RWPE2 (cell line): ENCODE measurements around the gene TRMT5.

Experiments used
- ATAC-seq: fragments of 200-7000 bp; cut with Tn5 transposase; 3 replicates; pipeline ENCODE4 v1.9.1; 2021; ENCODE audit warnings: low read depth
- DNase-seq: peaks from one replicate; pipeline ENCODE4 v3.0.0-alpha.2; 2020; ENCODE audit warnings: low spot score
- H3K27ac ChIP-seq: fragments of 450-650 bp; 2 replicates; pipeline ENCODE4 v1.5.1; 2017; ENCODE audit warnings: mild to moderate bottlenecking; ENCODE audit not compliant: poor library complexity, severe bottlenecking
- H3K27me3 ChIP-seq: fragments of 250-450 bp; sonication (Bioruptor Pico); 2 replicates; pipeline ENCODE4 v1.5.1; 2021; ENCODE audit warnings: mild to moderate bottlenecking, moderate library complexity; ENCODE audit not compliant: insufficient read depth, poor library complexity, severe bottlenecking
- H3K36me3 ChIP-seq: fragments of 250-450 bp; sonication (Bioruptor Pico); 2 replicates; pipeline ENCODE4 v1.5.1; 2020; ENCODE audit warnings: low read depth, mild to moderate bottlenecking, moderate library complexity
- H3K4me1 ChIP-seq: fragments of 250-450 bp; sonication (Bioruptor Pico); 2 replicates; pipeline ENCODE4 v1.5.1; 2021; ENCODE audit warnings: mild to moderate bottlenecking, moderate library complexity; ENCODE audit not compliant: insufficient read depth, poor library complexity, severe bottlenecking
- H3K4me3 ChIP-seq: fragments of 250-450 bp; sonication (Bioruptor Pico); 2 replicates; pipeline ENCODE4 v1.5.1; 2021; ENCODE audit warnings: mild to moderate bottlenecking, moderate library complexity; ENCODE audit not compliant: severe bottlenecking
- H3K9me3 ChIP-seq: fragments of 250-450 bp; sonication (Bioruptor Pico); 2 replicates; pipeline ENCODE4 v1.5.1; 2021; ENCODE audit warnings: mild to moderate bottlenecking, moderate library complexity; ENCODE audit not compliant: severe bottlenecking
- TF ChIP-seq, protein P1 (sequence below): fragments of 450-650 bp; IDR thresholded peaks from one replicate; pipeline ENCODE4 v1.5.1; 2017; ENCODE audit warnings: mild to moderate bottlenecking, moderate library complexity; ENCODE audit not compliant: poor library complexity, severe bottlenecking

Gene TRMT5

DNA sequence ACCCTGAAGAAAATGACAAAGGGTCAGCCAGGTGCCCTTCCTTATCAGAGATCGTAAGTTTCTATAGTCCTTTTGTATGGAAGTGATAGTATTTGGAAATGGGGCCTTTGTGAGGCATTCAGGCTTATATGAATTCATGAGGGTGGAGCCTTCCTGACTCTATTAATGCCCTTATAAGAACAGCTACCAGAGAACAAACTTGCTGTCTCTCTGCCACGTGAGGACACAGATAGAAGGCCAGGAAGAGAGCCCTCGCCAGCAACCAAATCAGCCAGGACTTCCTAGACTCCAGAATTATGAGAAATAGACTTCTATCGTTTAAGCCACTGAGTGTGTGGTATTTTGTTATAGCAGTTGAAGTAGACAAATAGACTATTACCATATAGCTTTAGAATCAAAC is 36.7 kb downstream of the TRMT5 start:
- DNase-seq (no peak), ATAC-seq (no peak)
- H3K36me3 ChIP-seq, result no peaks in the 10 kb centered on the region
- no peaks in the 10 kb centered on the region for H3K4me1 ChIP-seq
- H3K27ac ChIP-seq, result no peak overlapping the region
- TF ChIP-seq, protein P1, sequence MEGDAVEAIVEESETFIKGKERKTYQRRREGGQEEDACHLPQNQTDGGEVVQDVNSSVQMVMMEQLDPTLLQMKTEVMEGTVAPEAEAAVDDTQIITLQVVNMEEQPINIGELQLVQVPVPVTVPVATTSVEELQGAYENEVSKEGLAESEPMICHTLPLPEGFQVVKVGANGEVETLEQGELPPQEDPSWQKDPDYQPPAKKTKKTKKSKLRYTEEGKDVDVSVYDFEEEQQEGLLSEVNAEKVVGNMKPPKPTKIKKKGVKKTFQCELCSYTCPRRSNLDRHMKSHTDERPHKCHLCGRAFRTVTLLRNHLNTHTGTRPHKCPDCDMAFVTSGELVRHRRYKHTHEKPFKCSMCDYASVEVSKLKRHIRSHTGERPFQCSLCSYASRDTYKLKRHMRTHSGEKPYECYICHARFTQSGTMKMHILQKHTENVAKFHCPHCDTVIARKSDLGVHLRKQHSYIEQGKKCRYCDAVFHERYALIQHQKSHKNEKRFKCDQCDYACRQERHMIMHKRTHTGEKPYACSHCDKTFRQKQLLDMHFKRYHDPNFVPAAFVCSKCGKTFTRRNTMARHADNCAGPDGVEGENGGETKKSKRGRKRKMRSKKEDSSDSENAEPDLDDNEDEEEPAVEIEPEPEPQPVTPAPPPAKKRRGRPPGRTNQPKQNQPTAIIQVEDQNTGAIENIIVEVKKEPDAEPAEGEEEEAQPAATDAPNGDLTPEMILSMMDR, result no peak
- H3K27me3 ChIP-seq, result no peaks in the 10 kb centered on the region
- H3K9me3 ChIP-seq, result no peaks in the 10 kb centered on the region
- no peak overlapping the region for H3K4me3 ChIP-seq

GRCh38 chr14:60943637-60944032 is 37.2 kb downstream of the TRMT5 start:
- Histone ChIP-seq H3K4me3 (no peak overlapping the region), H3K27me3 (no peaks in the 10 kb centered on the region), H3K9me3 (no peaks in the 10 kb centered on the region), H3K36me3 (no peaks in the 10 kb centered on the region), H3K4me1 (no peaks in the 10 kb centered on the region), H3K27ac (no peak overlapping the region)
- DNase-seq (no peak), ATAC-seq (no peak)
- TF ChIP-seq, protein P1, result no peak

DNA sequence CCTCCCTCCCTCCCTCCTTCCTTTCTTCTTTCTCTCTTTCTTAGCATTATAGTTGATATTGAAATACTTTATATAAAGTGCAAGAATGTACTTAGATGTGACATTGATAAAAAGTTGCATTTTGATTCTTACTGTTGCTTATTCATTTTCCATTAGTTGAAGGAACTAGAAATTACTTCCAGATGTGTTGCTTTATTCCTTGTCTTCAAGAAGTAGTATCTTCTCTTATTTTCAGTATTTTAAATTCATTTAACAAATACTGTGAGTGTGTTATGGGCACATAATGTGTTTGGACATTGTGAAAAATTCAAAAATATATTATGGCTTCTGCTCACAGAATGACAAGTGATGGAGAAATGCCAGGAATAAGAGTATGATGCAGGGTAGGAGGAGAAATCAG is 45.6 kb downstream of the TRMT5 start:
- TF ChIP-seq, protein P1, result no peak
- DNase-seq, result no peak
- H3K4me1 ChIP-seq, result no peaks in the 10 kb centered on the region

DNA sequence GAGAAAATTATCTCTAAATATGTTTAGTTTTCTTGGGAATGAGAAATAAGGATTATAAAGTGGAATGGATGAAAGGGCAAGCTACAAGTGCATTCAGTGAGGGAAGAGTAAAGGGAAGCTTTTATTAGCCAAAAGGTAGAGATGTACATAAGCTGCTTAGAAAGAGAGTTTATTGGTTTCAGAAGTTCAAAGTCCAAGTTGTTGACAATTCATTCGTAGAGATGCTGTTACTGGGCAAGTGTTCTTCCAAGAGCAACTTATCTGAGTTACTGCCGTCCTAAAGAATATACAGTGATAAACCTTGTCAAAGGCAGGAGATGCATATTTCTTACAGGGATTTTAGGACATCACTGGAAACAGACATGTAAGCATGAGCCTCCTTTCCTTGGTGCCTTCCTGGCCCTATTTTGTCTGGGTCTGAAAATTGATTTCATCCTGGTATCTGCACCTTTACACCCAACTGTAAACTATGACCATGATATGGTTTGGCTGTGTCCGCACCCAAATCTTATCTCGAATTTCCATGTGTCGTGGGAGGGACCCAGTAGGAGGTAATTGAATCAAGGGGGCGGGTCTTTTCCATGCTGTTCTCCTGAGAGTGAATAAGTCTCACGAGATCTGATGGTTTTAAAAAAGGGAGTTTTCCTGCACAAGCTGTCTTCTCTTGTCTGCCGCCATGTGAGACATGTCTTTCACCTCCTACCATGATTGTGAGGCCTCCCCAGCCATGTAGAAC is 46.8 kb downstream of the TRMT5 start:
- no peak for ATAC-seq

More for the DNA sequence above, 45.6 kb downstream of the TRMT5 start:
- peaks cover 2% of the 10 kb centered on the region for H3K9me3 ChIP-seq
- ATAC-seq, result no peak
- H3K4me3 ChIP-seq, result no peak overlapping the region
- no peaks in the 10 kb centered on the region for H3K36me3 ChIP-seq
- H3K27ac ChIP-seq, result no peak overlapping the region
- H3K27me3 ChIP-seq, result no peaks in the 10 kb centered on the region

GRCh38 chr14:60931218-60931617 is 49.7 kb downstream of the TRMT5 start:
- Histone ChIP-seq H3K9me3 (no peaks in the 10 kb centered on the region), H3K36me3 (no peaks in the 10 kb centered on the region), H3K27ac (no peak overlapping the region), H3K27me3 (no peaks in the 10 kb centered on the region), H3K4me1 (no peaks in the 10 kb centered on the region), H3K4me3 (no peak overlapping the region)
- DNase-seq, result no peak
- TF ChIP-seq, protein P1, result no peak
- ATAC-seq, result peak; percentile 40; the same call in 1 of the 3 replicates

More for the DNA sequence above, 46.8 kb downstream of the TRMT5 start:
- Histone ChIP-seq H3K4me1 (no peaks in the 10 kb centered on the region), H3K27ac (no peak overlapping the region), H3K9me3 (peaks cover 2% of the 10 kb centered on the region), H3K27me3 (no peaks in the 10 kb centered on the region), H3K36me3 (no peaks in the 10 kb centered on the region), H3K4me3 (no peak overlapping the region)
- no peak for DNase-seq
- TF ChIP-seq, protein P1, result no peak
